Peyer's patch (tissue), 4 donors: Measurements from ENCODE around the gene COX8A.

Experiments
- POLR2A ChIP-seq, 2 donors: fragments of 450-650 bp; IDR thresholded peaks; one replicate each; pipeline ENCODE4 v1.5.1; 2017; ENCODE audit warnings: antibody characterized with exemption in 2 of 2, mild to moderate bottlenecking in 2 of 2, moderate library complexity in 2 of 2
- TF ChIP-seq, protein P1 (sequence below), 6 experiments: fragments of 450-650 bp in 4 of 6; fragments of 200-600 bp in 2 of 6; sonication (generic) in 1 of 6; IDR thresholded peaks; one replicate each; pipeline ENCODE4 v1.5.1; 2017 to 2019; ENCODE audit warnings: antibody characterized with exemption in 6 of 6, mild to moderate bottlenecking in 3 of 6, moderate library complexity in 1 of 6

DNA sequence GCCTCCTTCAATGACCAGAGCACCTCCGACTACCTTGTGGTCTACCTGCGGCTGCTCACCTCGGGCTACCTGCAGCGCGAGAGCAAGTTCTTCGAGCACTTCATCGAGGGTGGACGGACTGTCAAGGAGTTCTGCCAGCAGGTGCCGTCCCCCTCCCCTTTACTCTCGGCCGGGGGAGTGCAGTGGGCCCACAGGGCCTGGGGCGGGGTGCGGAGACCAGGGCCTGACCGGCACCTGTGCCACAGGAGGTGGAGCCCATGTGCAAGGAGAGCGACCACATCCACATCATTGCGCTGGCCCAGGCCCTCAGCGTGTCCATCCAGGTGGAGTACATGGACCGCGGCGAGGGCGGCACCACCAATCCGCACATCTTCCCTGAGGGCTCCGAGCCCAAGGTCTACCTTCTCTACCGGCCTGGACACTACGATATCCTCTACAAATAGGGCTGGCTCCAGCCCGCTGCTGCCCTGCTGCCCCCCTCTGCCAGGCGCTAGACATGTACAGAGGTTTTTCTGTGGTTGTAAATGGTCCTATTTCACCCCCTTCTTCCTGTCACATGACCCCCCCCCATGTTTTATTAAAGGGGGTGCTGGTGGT, 22.8 kb downstream of the COX8A start:
- TF ChIP-seq POLR2A (IDR thresholded peaks at IDR 0.05): no peak
- TF ChIP-seq, protein P1, sequence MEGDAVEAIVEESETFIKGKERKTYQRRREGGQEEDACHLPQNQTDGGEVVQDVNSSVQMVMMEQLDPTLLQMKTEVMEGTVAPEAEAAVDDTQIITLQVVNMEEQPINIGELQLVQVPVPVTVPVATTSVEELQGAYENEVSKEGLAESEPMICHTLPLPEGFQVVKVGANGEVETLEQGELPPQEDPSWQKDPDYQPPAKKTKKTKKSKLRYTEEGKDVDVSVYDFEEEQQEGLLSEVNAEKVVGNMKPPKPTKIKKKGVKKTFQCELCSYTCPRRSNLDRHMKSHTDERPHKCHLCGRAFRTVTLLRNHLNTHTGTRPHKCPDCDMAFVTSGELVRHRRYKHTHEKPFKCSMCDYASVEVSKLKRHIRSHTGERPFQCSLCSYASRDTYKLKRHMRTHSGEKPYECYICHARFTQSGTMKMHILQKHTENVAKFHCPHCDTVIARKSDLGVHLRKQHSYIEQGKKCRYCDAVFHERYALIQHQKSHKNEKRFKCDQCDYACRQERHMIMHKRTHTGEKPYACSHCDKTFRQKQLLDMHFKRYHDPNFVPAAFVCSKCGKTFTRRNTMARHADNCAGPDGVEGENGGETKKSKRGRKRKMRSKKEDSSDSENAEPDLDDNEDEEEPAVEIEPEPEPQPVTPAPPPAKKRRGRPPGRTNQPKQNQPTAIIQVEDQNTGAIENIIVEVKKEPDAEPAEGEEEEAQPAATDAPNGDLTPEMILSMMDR (IDR thresholded peaks at IDR 0.05): no peak
